BLaER1 treated with 17β-estradiol and CSF1 and Interleukin-3, amounts not matched to agents 10 nM and 100 nM (cell line): ENCODE results near the gene RALBP1.

Experiments used
- H3K27ac ChIP-seq, 11 experiments: shearing (Covaris generic); formaldehyde crosslinking; 2 replicates each; pipeline ENCODE4 v1.8.1; 2022
- H3K27me3 ChIP-seq, 11 experiments: shearing (Covaris generic); formaldehyde crosslinking; 2 replicates each; pipeline ENCODE4 v1.8.1; 2022
- H3K36me3 ChIP-seq, 11 experiments: shearing (Covaris generic); formaldehyde crosslinking; 2 replicates each; pipeline ENCODE4 v1.8.1; 2022
- H3K4me1 ChIP-seq, 10 experiments: shearing (Covaris generic); formaldehyde crosslinking; 2 replicates each; pipeline ENCODE4 v1.8.1; 2022
- H3K4me2 ChIP-seq, 11 experiments: shearing (Covaris generic); formaldehyde crosslinking; 2 replicates each; pipeline ENCODE4 v1.8.1; 2022
- H3K4me3 ChIP-seq, 10 experiments: shearing (Covaris generic); formaldehyde crosslinking; 2 replicates each; pipeline ENCODE4 v1.8.1; 2022
- H3K9ac ChIP-seq, 11 experiments: shearing (Covaris generic); formaldehyde crosslinking; 2 replicates each; pipeline ENCODE4 v1.8.1; 2022
- H3K9me3 ChIP-seq, 11 experiments: shearing (Covaris generic); formaldehyde crosslinking; replicated peaks in 1 of 11; 2 replicates each; pipeline ENCODE4 v1.8.1; 2022
- H4K20me1 ChIP-seq, 11 experiments: shearing (Covaris generic); formaldehyde crosslinking; 2 replicates each; pipeline ENCODE4 v1.8.1; 2022
- Cebpa-rat ChIP-seq, 11 experiments: shearing (Covaris generic); IDR thresholded peaks; 2 replicates each; pipeline ENCODE4 v1.8.1; 2022

RALBP1 gene

DNA sequence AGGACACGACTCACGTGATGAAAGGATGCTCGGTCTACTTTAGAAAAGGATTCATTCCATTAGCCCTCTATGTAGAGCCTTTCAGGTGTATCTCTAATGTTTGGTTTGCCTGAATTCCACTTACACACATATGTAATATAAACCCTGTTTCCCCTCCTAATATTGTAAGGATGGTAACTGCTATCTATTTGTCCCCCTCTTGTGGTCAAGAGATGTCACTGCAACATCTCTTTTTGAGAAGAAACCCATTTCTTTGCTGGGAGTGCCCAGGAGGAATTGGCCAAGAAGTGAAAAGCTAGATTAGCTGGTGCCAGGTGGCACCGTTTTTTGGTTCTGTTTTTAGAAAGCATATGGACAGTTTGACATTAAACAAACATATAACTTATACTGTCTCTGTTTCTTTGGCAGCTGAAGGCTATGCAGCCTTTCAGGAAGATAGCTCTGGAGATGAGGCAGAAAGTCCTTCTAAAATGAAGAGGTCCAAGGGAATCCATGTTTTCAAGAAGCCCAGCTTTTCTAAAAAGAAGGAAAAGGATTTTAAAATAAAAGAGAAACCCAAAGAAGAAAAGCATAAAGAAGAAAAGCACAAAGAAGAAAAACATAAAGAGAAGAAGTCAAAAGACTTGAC lies 41.2 kb downstream of the RALBP1 start:
- no peak for TF ChIP-seq Cebpa-rat (IDR thresholded peaks at IDR 0.05)
- Histone ChIP-seq H3K4me1 (no peaks in the 10 kb centered on the region; a peak in 1 of 20 replicates), H3K4me2 (no peak overlapping the region), H3K27me3 (no peaks in the 10 kb centered on the region), H3K9ac (no peak overlapping the region), H4K20me1 (peaks cover 3 to 57% (median 32%) of the 10 kb centered on the region in 11 experiments; a peak in 16 of 22 replicates), H3K27ac (no peak overlapping the region), H3K36me3 (peaks cover 43 to 68% (median 59%) of the 10 kb centered on the region in 11 experiments), H3K4me3 (no peak overlapping the region), H3K9me3 (no peaks in the 10 kb centered on the region)

GRCh38 chr18:9517869-9518268 lies 42.6 kb downstream of the RALBP1 start:
- H3K9me3 ChIP-seq: no peaks in the 10 kb centered on the region
- no peak overlapping the region for H3K4me2 ChIP-seq
- no peak overlapping the region for H3K27ac ChIP-seq
- H3K36me3 ChIP-seq: peaks cover 54 to 80% (median 69%) of the 10 kb centered on the region in 11 experiments
- no peak overlapping the region for H3K9ac ChIP-seq
- H3K4me1 ChIP-seq: no peaks in the 10 kb centered on the region; a peak in 1 of 20 replicates
- H3K4me3 ChIP-seq: no peak overlapping the region
- peaks cover 3 to 46% (median 23%) of the 10 kb centered on the region in 11 experiments; a peak in 16 of 22 replicates for H4K20me1 ChIP-seq
- no peak for TF ChIP-seq Cebpa-rat (IDR thresholded peaks at IDR 0.05)
- no peaks in the 10 kb centered on the region for H3K27me3 ChIP-seq

- H3K27ac ChIP-seq: no peak overlapping the region
- peaks cover 54 to 80% (median 69%) of the 10 kb centered on the region in 11 experiments for H3K36me3 ChIP-seq
- TF ChIP-seq Cebpa-rat (IDR thresholded peaks at IDR 0.05): no peak
Observed at GRCh38 chr18:9519399-9519798, 44.1 kb downstream of the RALBP1 start.

DNA sequence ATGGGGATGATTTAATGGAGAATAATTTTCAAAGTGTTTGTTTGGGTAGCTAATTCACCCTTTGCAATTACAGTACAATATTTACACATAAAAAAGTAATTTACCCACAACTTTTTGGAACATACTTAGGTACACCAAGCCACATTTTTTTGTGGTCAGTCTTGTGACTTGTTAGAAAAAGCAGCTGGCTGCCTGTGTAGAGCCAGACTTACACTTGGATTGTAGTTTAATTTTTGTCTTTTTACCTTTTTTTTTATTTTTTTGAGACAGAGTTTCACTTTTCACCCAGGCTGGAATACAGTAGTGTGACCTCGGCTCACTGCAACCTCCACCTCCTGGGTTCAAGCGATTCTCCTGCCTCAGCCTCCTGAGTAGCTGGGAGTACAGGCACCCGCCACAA lies 45.4 kb downstream of the RALBP1 start:
- no peak for TF ChIP-seq Cebpa-rat (IDR thresholded peaks at IDR 0.05)

More at GRCh38 chr18:9519399-9519798, 44.1 kb downstream of the RALBP1 start:
- Histone ChIP-seq H3K4me2 (no peak overlapping the region), H3K4me1 (no peaks in the 10 kb centered on the region; a peak in 1 of 20 replicates), H3K4me3 (no peak overlapping the region), H3K27me3 (no peaks in the 10 kb centered on the region), H3K9me3 (no peaks in the 10 kb centered on the region), H4K20me1 (peaks cover 0 to 35% (median 18%) of the 10 kb centered on the region in 11 experiments; a peak in 14 of 22 replicates), H3K9ac (no peak overlapping the region)

DNA sequence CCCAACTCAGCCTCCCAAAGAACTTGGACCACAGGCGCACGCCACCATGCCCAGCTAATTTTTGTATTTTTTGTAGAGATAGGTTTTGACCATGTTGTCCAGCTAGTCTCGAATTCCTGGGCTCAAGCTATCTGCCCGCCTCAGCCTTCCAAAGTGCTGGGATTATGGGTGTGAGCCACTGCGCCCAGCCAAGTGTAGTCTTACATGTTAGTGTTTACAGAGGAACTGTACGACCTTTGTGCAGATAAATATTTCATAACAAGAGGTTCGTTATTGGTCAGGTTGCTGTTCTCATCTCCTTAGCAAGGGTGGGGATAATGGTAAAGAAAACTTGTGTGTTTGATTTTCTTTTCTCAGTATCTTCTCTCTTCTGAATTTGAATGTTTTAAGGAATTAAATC lies 46.5 kb downstream of the RALBP1 start:
- H3K36me3 ChIP-seq: peaks cover 73 to 89% (median 83%) of the 10 kb centered on the region in 11 experiments

More for the DNA sequence above, 45.4 kb downstream of the RALBP1 start:
- no peak overlapping the region for H3K4me2 ChIP-seq
- H3K9me3 ChIP-seq: no peaks in the 10 kb centered on the region
- no peak overlapping the region for H3K4me3 ChIP-seq
- no peaks in the 10 kb centered on the region; a peak in 1 of 20 replicates for H3K4me1 ChIP-seq
- peaks cover 0 to 24% (median 7%) of the 10 kb centered on the region in 11 experiments; a peak in 14 of 22 replicates for H4K20me1 ChIP-seq
- H3K9ac ChIP-seq: no peak overlapping the region
- H3K27me3 ChIP-seq: no peaks in the 10 kb centered on the region
- peaks cover 63 to 80% (median 74%) of the 10 kb centered on the region in 11 experiments for H3K36me3 ChIP-seq
- H3K27ac ChIP-seq: no peak overlapping the region

GRCh38 chr18:9522952-9523351 lies 47.6 kb downstream of the RALBP1 start:
- H3K27ac ChIP-seq: no peak overlapping the region
- no peak overlapping the region for H3K4me3 ChIP-seq
- no peak overlapping the region for H3K4me2 ChIP-seq
- TF ChIP-seq Cebpa-rat (IDR thresholded peaks at IDR 0.05): no peak
- H4K20me1 ChIP-seq: peaks cover 0 to 10% (median 0%) of the 10 kb centered on the region in 11 experiments; a peak in 7 of 22 replicates
- H3K4me1 ChIP-seq: no peaks in the 10 kb centered on the region; a peak in 1 of 20 replicates
- H3K9me3 ChIP-seq: peaks cover 12 to 22% (median 19%) of the 10 kb centered on the region in 11 experiments
- no peaks in the 10 kb centered on the region for H3K27me3 ChIP-seq
- peaks cover 73 to 88% (median 83%) of the 10 kb centered on the region in 11 experiments for H3K36me3 ChIP-seq
- H3K9ac ChIP-seq: no peak overlapping the region

More for the DNA sequence above, 46.5 kb downstream of the RALBP1 start:
- Histone ChIP-seq H3K4me2 (no peak overlapping the region), H3K27me3 (no peaks in the 10 kb centered on the region), H3K4me3 (no peak overlapping the region), H3K27ac (no peak overlapping the region), H3K9me3 (peaks cover 3 to 10% (median 7%) of the 10 kb centered on the region in 11 experiments; a peak in 20 of 22 replicates), H3K9ac (no peak overlapping the region), H4K20me1 (peaks cover 0 to 13% (median 0%) of the 10 kb centered on the region in 11 experiments; a peak in 8 of 22 replicates), H3K4me1 (no peaks in the 10 kb centered on the region; a peak in 1 of 20 replicates)
- TF ChIP-seq Cebpa-rat (IDR thresholded peaks at IDR 0.05): no peak

GRCh38 chr18:9526458-9526857 lies 51.1 kb downstream of the RALBP1 start:
- Histone ChIP-seq H3K27me3 (no peaks in the 10 kb centered on the region), H3K4me3 (no peak overlapping the region), H3K4me1 (peaks cover 0 to 14% (median 6%) of the 10 kb centered on the region in 10 experiments; a peak in 10 of 20 replicates), H3K4me2 (no peak overlapping the region), H3K9ac (no peak overlapping the region), H3K9me3 (peaks cover 20 to 42% (median 27%) of the 10 kb centered on the region in 11 experiments), H3K36me3 (peaks cover 93 to 100% (median 98%) of the 10 kb centered on the region in 11 experiments), H3K27ac (no peak overlapping the region), H4K20me1 (no peaks in the 10 kb centered on the region)
- TF ChIP-seq Cebpa-rat (IDR thresholded peaks at IDR 0.05): no peak

- no peaks in the 10 kb centered on the region for H3K27me3 ChIP-seq
- peak overlapping the region in 4 of 11 experiments; percentile 8 to 58 (median 40); a peak in 4 of 22 replicates for H3K27ac ChIP-seq
- 0 out of 22 replicates have a peak, but pooled peaks of 1 of the 11 experiments have one; percentile 43 for TF ChIP-seq Cebpa-rat (IDR thresholded peaks at IDR 0.05)
- H4K20me1 ChIP-seq: peaks cover 0 to 4% (median 0%) of the 10 kb centered on the region in 11 experiments; a peak in 1 of 22 replicates
- H3K4me1 ChIP-seq: peaks cover 0 to 14% (median 6%) of the 10 kb centered on the region in 10 experiments; a peak in 10 of 20 replicates
- H3K4me2 ChIP-seq: peak overlapping the region in 5 of 11 experiments; percentile 39 to 71 (median 50); a peak in 10 of 22 replicates
- peaks cover 93 to 100% (median 98%) of the 10 kb centered on the region in 11 experiments for H3K36me3 ChIP-seq
- H3K9ac ChIP-seq: 0 out of 22 replicates have a peak overlapping the region, but pooled peaks of 1 of the 11 experiments have one; percentile 7
- peaks cover 20 to 42% (median 27%) of the 10 kb centered on the region in 11 experiments for H3K9me3 ChIP-seq
- H3K4me3 ChIP-seq: no peak overlapping the region
Observed at GRCh38 chr18:9530226-9531009, 55.1 kb downstream of the RALBP1 start.
